ENCODE data around the gene ATP5F1D. TPM values are rescaled to one million over a fixed set of nuclear protein-coding genes. Genes with fewer than 3 reads are reported as not detected.
A peak's percentile ranks its signal among the peaks of the same experiment; 100 is the strongest.

Gene ATP5F1D
- total and polyA plus RNA-seq, 2 of the 13 experiments (the other 11 are each of a cell fraction or from before 2014, with no cell fraction given): 39.4 to 78.7 TPM

- TF ChIP-seq BCLAF1 (IDR thresholded peaks at IDR 0.05): no peak
- TF ChIP-seq XBP1 (CRISPR knock-in tag; IDR thresholded peaks at IDR 0.05): no peak
- no peak for TF ChIP-seq ZHX1 (CRISPR knock-in tag; IDR thresholded peaks at IDR 0.05; ENCODE audit: low read depth)
- no peak for TF ChIP-seq ZNF292 (CRISPR knock-in tag; IDR thresholded peaks at IDR 0.05; ENCODE audit: borderline replicate concordance, low read depth)
- no peak for TF ChIP-seq ZNF724P (CRISPR knock-in tag; IDR thresholded peaks at IDR 0.05; ENCODE audit: borderline replicate concordance)
- no peak for TF ChIP-seq RNF219 (CRISPR knock-in tag; IDR thresholded peaks at IDR 0.05)
- TF ChIP-seq ZNF513 (CRISPR knock-in tag; conservative IDR thresholded peaks at IDR 0.05): no peak
- TF ChIP-seq NFE2L1 (CRISPR knock-in tag; IDR thresholded peaks at IDR 0.05; ENCODE audit: borderline replicate concordance): no peak
- TF ChIP-seq ZNF264 (CRISPR knock-in tag; IDR thresholded peaks at IDR 0.05): no peak
- no peak for TF ChIP-seq CBX5 (CRISPR knock-in tag; IDR thresholded peaks at IDR 0.05; ENCODE audit: borderline replicate concordance)
- no peak for TF ChIP-seq KDM3A (CRISPR knock-in tag; IDR thresholded peaks at IDR 0.05; ENCODE audit: low read depth)
- TF ChIP-seq PAXIP1 (CRISPR knock-in tag; conservative IDR thresholded peaks at IDR 0.05): 0 out of 2 replicates have a peak, but pooled peaks have one; percentile 12
- no peak for TF ChIP-seq GATAD2A (CRISPR knock-in tag; IDR thresholded peaks at IDR 0.05)
- no peak for TF ChIP-seq ZNF484 (CRISPR knock-in tag; IDR thresholded peaks at IDR 0.05; ENCODE audit: borderline replicate concordance, low read depth)
Measured at GRCh38 chr19:1206864-1207450, 34.6 kb upstream of the ATP5F1D start (continued).

Data from HepG2 (cell line).